Heart right ventricle (tissue), 16 donors: ENCODE results near the gene THAP10. TPM values are rescaled to one million over a fixed set of nuclear protein-coding genes. Genes with fewer than 3 reads are reported as not detected.

Experiments used
- ATAC-seq, 8 donors: fragments of 200-7000 bp; cut with Tn5 transposase; one replicate each; pipeline ENCODE4 v1.9.1; 2020; ENCODE audit warnings: mild to moderate bottlenecking in 8 of 8, moderate library complexity in 8 of 8, moderate number of reproducible peaks in 1 of 8
- DNase-seq, 2 donors: peaks; one replicate each; pipeline ENCODE4 v3.0.0-alpha.2; 2020
- H3K27ac ChIP-seq, 10 donors: fragments of 200-600 bp; sonication (generic) in 2 of 10; one replicate each; pipeline versions ENCODE4 v1.5.0 to v1.8.0; 2020 to 2022; ENCODE audit warnings: mild to moderate bottlenecking in 3 of 10
- H3K27me3 ChIP-seq, 7 donors: fragments of 200-600 bp; one replicate each; pipeline ENCODE4 v1.8.0; 2021 to 2022; ENCODE audit warnings: mild to moderate bottlenecking in 2 of 7
- H3K36me3 ChIP-seq, 9 donors: fragments of 200-600 bp; sonication (generic) in 1 of 9; one replicate each; pipeline versions ENCODE4 v1.5.0 to v1.8.0; 2020 to 2022; ENCODE audit warnings: mild to moderate bottlenecking in 2 of 9
- H3K4me1 ChIP-seq, 9 donors: fragments of 200-600 bp; sonication (generic) in 1 of 9; one replicate each; pipeline versions ENCODE4 v1.5.0 to v1.8.0; 2020 to 2022; ENCODE audit warnings: mild to moderate bottlenecking in 4 of 9
- H3K4me3 ChIP-seq, 10 donors: fragments of 200-600 bp; sonication (generic) in 2 of 10; one replicate each; pipeline versions ENCODE4 v1.5.0 to v1.8.0; 2020 to 2022; ENCODE audit warnings: mild to moderate bottlenecking in 7 of 10, moderate library complexity in 2 of 10
- H3K9me3 ChIP-seq, 11 donors: fragments of 200-600 bp in 10 of 11; sonication (generic) in 2 of 11; one replicate each; pipeline versions ENCODE4 v1.5.0 to v1.8.0; 2013 to 2022; ENCODE audit warnings: mild to moderate bottlenecking in 2 of 11, control low read depth in 1 of 11, moderate library complexity in 1 of 11
- CTCF ChIP-seq, 9 donors: fragments of 200-600 bp; sonication (generic) in 2 of 9; IDR thresholded peaks; one replicate each; pipeline versions ENCODE4 v1.5.0 to v1.8.0; 2021 to 2022; ENCODE audit warnings: antibody characterized with exemption in 9 of 9, mild to moderate bottlenecking in 5 of 9, moderate library complexity in 1 of 9
- WGBS, 2 donors: extraction: QIAGEN DNeasy Blood & Tissue Kit; methylation state at CpG; one replicate each; pipeline ENCODE4 v1.1.7; 2013; ENCODE audit warnings: inconsistent platforms in 1 of 2; 5-methylcytosine and 5-hydroxymethylcytosine counted together
- intact Hi-C, 10 donors: fragments of 100-400 bp; cut with DNase I; formaldehyde crosslinking; loops; one replicate each; pipeline versions ENCODE4 v1.11.1 to v1.14.2; 2022
- polyA plus RNA-seq, 2 donors: library from polyadenylated mRNA; stranded (reverse); fragments of 200-250 nt; gene quantifications; one replicate each; pipeline ENCODE4 v1.2.3, GENCODE V29; 2013
- total RNA-seq, 10 donors: library from RNA; stranded (reverse); fragmentation: NEBNext Ultra II Directional in 3 of 10; extraction: Animal tissue kit (Norgen Biotek cat#: 25700) in 3 of 10; gene quantifications; one replicate each; pipeline versions ENCODE4 v1.2.1 to v1.2.4, GENCODE V29; 2021 to 2023
- donor health status: Arrhythmogenic right ventricular cardiomyopathy.
- donor health status: ischemic (EF 13 %, LVEDD 7.1; RV severe dilation, severe dysfunction).
- donor health status: healthy with polysubstance abuse.
- donor health status: DM: no; HTN: yes; CAD: no.
- donor health status: DM: no; HTN: no; CAD: no.
- donor health status: ischemic (EF 25% LVEDD 6.9; RV normal size, moderate dysfunction).
- donor health status: ischemic (EF 25% LVEDD 5.7; RV mildly dilated, moderate dysfunction).
- donor health status: healthy.
- donor health status: DM: yes; HTN: yes; CAD: no.
- donor health status: Ischemic cardiomyopathy.
- donor health status: ischemic (EF 35%, LVEDD 5.7; RV mildly dilated, moderate dysfunction).
- donor health status: nonischemic (EF 11% LVEDD 7.7; RV severe dilation, severe dysfunction).
- donor health status: DM: yes; HTN: yes; CAD: no.
- donor health status: PGD.
- donor health status: ischemic (EF 29% LVEDD 5.4; RV normal size, mild dysfunction).
- donor health status: nonischemic (EF 23%, LVEDD 6.1; RV moderate dilation, normal function).

The THAP10 gene
- total and polyA plus RNA-seq, 12 donors = 1.2 to 7.0 (median 4.4) TPM

- no peak overlapping the region for H3K27ac ChIP-seq
- H3K27me3 ChIP-seq = no peaks in the 10 kb centered on the region
- peaks cover 0 to 59% (median 12%) of the 10 kb centered on the region in 9 donors for H3K36me3 ChIP-seq
- peaks cover 0 to 18% (median 10%) of the 10 kb centered on the region in 11 donors for H3K9me3 ChIP-seq
- intact Hi-C loops = no loop called here
- TF ChIP-seq CTCF (IDR thresholded peaks at IDR 0.05) = no peak
- ATAC-seq = peak in 3 of 8 donors; percentile 44 to 73 (median 63)
- H3K4me1 ChIP-seq = peaks cover 0 to 9% (median 0%) of the 10 kb centered on the region in 9 donors
- WGBS, 2 donors = 62 to 69% methylated on average over 1 of the region's 1 CpG
- no peak for DNase-seq
- H3K4me3 ChIP-seq = no peak overlapping the region
Observed at GRCh38 chr15:70910958-70911357, 18.7 kb upstream of the THAP10 start.

GRCh38 chr15:70907784-70908471 is 15.7 kb upstream of the THAP10 start:
- ATAC-seq (no peak), DNase-seq (no peak)
- Histone ChIP-seq H3K9me3 (peaks cover 0 to 18% (median 10%) of the 10 kb centered on the region in 11 donors), H3K27ac (no peak overlapping the region), H3K4me1 (peaks cover 0 to 9% (median 0%) of the 10 kb centered on the region in 9 donors), H3K36me3 (peaks cover 0 to 68% (median 12%) of the 10 kb centered on the region in 9 donors), H3K27me3 (no peaks in the 10 kb centered on the region), H3K4me3 (no peak overlapping the region)
- peak in 2 of 9 donors; percentile 13 to 22 for TF ChIP-seq CTCF (IDR thresholded peaks at IDR 0.05)
- intact Hi-C loops = no loop called here
- 96 to 97% methylated on average over 5 of the region's 5 CpGs for WGBS, 2 donors

- H3K9me3 ChIP-seq = peaks cover 0 to 18% (median 10%) of the 10 kb centered on the region in 11 donors
- H3K36me3 ChIP-seq = peaks cover 0 to 69% (median 12%) of the 10 kb centered on the region in 9 donors
- ATAC-seq (no peak), DNase-seq (no peak)
- intact Hi-C loops = no loop called here
- no peak overlapping the region for H3K27ac ChIP-seq
- H3K4me1 ChIP-seq = peaks cover 0 to 9% (median 0%) of the 10 kb centered on the region in 9 donors
- H3K4me3 ChIP-seq = no peak overlapping the region
- TF ChIP-seq CTCF (IDR thresholded peaks at IDR 0.05) = no peak
- H3K27me3 ChIP-seq = no peaks in the 10 kb centered on the region
Observed at GRCh38 chr15:70906842-70907241, 14.6 kb upstream of the THAP10 start.

- DNase-seq (no peak), ATAC-seq (no peak)
- no peak for TF ChIP-seq CTCF (IDR thresholded peaks at IDR 0.05)
- intact Hi-C loops = loop anchor here in 2 of 10 donors (5.0 kb wide), 2 partner anchors 200 to 295 kb away; no protein-coding TSS in a partner anchor
- no peak overlapping the region for H3K4me3 ChIP-seq
- H3K27ac ChIP-seq = no peak overlapping the region
- WGBS, 2 donors = 93 to 96% methylated on average over 1 of the region's 1 CpG
- no peaks in the 10 kb centered on the region for H3K4me1 ChIP-seq
- H3K36me3 ChIP-seq = peaks cover 0 to 77% (median 0%) of the 10 kb centered on the region in 9 donors
- peaks cover 0 to under 1% (median 0%) of the 10 kb centered on the region in 11 donors for H3K9me3 ChIP-seq
- no peaks in the 10 kb centered on the region for H3K27me3 ChIP-seq
Observed at GRCh38 chr15:70902107-70902506, 9.9 kb upstream of the THAP10 start.
